Lower leg skin (tissue), 3 donors: ENCODE results near the gene SRSF5.
"Not testable (repeated sequence)": the region's sequence is repeated elsewhere in the genome, so short reads cannot be mapped to it uniquely, and the experiment has no call there.

Source experiments
- CTCF ChIP-seq, 3 donors: fragments of 450-650 bp; IDR thresholded peaks; one replicate each; pipeline ENCODE4 v1.5.1; 2016; ENCODE audit warnings: antibody characterized with exemption in 3 of 3, mild to moderate bottlenecking in 3 of 3, moderate library complexity in 2 of 3
- POLR2A ChIP-seq, 2 donors: fragments of 450-650 bp; IDR thresholded peaks; one replicate each; pipeline ENCODE4 v1.6.1; 2016 to 2017; ENCODE audit warnings: antibody characterized with exemption in 2 of 2, mild to moderate bottlenecking in 1 of 2, moderate library complexity in 1 of 2

GRCh38 chr14:69718614-69719013 lies 48.3 kb upstream of the SRSF5 start:
- not testable (repeated sequence) for TF ChIP-seq CTCF, POLR2A (IDR thresholded peaks at IDR 0.05)
